GM18870 (cell line): ENCODE measurements around the gene ADAM12.

Experiments used
- ATAC-seq: cut with Tn5 transposase; IDR thresholded peaks from one replicate; pipeline ENCODE4 v1.9.1; 2021; ENCODE audit warnings: moderate library complexity; ENCODE audit not compliant: unreplicated experiment

The ADAM12 gene

GRCh38 chr10:126324826-126325225, 63.5 kb downstream of the ADAM12 start:
- ATAC-seq, result no peak

- no peak for ATAC-seq
Observed at GRCh38 chr10:126321440-126321839, 66.8 kb downstream of the ADAM12 start.

GRCh38 chr10:126317751-126318150, 70.5 kb downstream of the ADAM12 start:
- ATAC-seq, result no peak

- ATAC-seq, result no peak
Observed at GRCh38 chr10:126315494-126316177, 72.6 kb downstream of the ADAM12 start.

GRCh38 chr10:126314863-126315493, 73.3 kb downstream of the ADAM12 start:
- no peak for ATAC-seq

- no peak for ATAC-seq
Observed at GRCh38 chr10:126312167-126312566, 76.1 kb downstream of the ADAM12 start.

- no peak for ATAC-seq
Observed at GRCh38 chr10:126309228-126309883, 78.9 kb downstream of the ADAM12 start.

GRCh38 chr10:126302826-126303665, 85.2 kb downstream of the ADAM12 start:
- ATAC-seq, result no peak

- no peak for ATAC-seq
Observed at GRCh38 chr10:126302476-126302756, 85.9 kb downstream of the ADAM12 start.

GRCh38 chr10:126301701-126302475, 86.4 kb downstream of the ADAM12 start:
- ATAC-seq, result no peak

GRCh38 chr10:126294451-126294850, 93.8 kb downstream of the ADAM12 start:
- ATAC-seq, result no peak

GRCh38 chr10:126290232-126290631, 98.0 kb downstream of the ADAM12 start:
- ATAC-seq, result no peak

GRCh38 chr10:126288547-126289493, 99.5 kb downstream of the ADAM12 start:
- ATAC-seq, result no peak

- ATAC-seq, result no peak
Observed at GRCh38 chr10:126286256-126286780, 102.0 kb downstream of the ADAM12 start.

GRCh38 chr10:126283307-126283706, 105.0 kb downstream of the ADAM12 start:
- no peak for ATAC-seq

- ATAC-seq, result no peak
Observed at GRCh38 chr10:126278851-126279250, 109.4 kb downstream of the ADAM12 start.

GRCh38 chr10:126277181-126277580, 111.1 kb downstream of the ADAM12 start:
- ATAC-seq, result no peak

GRCh38 chr10:126272526-126272925, 115.8 kb downstream of the ADAM12 start:
- no peak for ATAC-seq

- no peak for ATAC-seq
Observed at GRCh38 chr10:126270111-126270510, 118.2 kb downstream of the ADAM12 start.
